ENCODE results near the gene GPATCH2. TPM values are rescaled to one million over a fixed set of nuclear protein-coding genes. Genes with fewer than 3 reads are reported as not detected.

The GPATCH2 gene
- total and polyA plus RNA-seq, 2 donors (not counting 1 experiment from before 2014, with no cell fraction given), result 10.5 to 22.0 TPM

- Histone ChIP-seq H3K4me3 (replicated peaks in 1 of 4; ENCODE audit: control extremely low read depth in 1 of 4, insufficient read depth in 1 of 4, low read depth in 3 of 4, low read length in 4 of 4) (no peak overlapping the region), H3K27me3 (ENCODE audit: control insufficient read depth, insufficient read depth, low read length) (no peaks in the 10 kb centered on the region), H3K4me1 (ENCODE audit: control insufficient read depth, extremely low read depth, insufficient read depth, low read length) (no peaks in the 10 kb centered on the region), H3K36me3 (ENCODE audit: control insufficient read depth, insufficient read depth, low read length) (no peaks in the 10 kb centered on the region), H3K9me3 (ENCODE audit: control insufficient read depth, insufficient read depth, low read depth, low read length) (no peaks in the 10 kb centered on the region), H3K9ac (ENCODE audit: insufficient read depth, low read length) (no peak overlapping the region), H2AFZ (ENCODE audit: low read length) (no peak overlapping the region), H3K4me2 (ENCODE audit: extremely low read depth, insufficient read depth, low read length) (no peak overlapping the region), H3K79me2 (ENCODE audit: control insufficient read depth, insufficient read depth, low read length) (no peaks in the 10 kb centered on the region), H3K27ac (ENCODE audit: insufficient read depth, low read length) (no peak overlapping the region), H4K20me1 (ENCODE audit: control insufficient read depth, extremely low read depth, insufficient read depth, low read length) (no peaks in the 10 kb centered on the region)
- TF ChIP-seq CTCF (conservative IDR thresholded peaks at IDR 0.05 in 1 of 2, IDR thresholded peaks at IDR 0.05 in 1 of 2; ENCODE audit: low read depth in 1 of 2, low read length in 2 of 2) (no peak), EZH2 (IDR thresholded peaks at IDR 0.05; ENCODE audit: low read length, missing control alignments) (no peak)
- no peak for DNase-seq (ENCODE audit: low read depth in 2 of 2)
Observed at GRCh38 chr1:217498209-217498608, 132.7 kb downstream of the GPATCH2 start.

GRCh38 chr1:217495249-217495648 is 135.6 kb downstream of the GPATCH2 start:
- H3K27me3 ChIP-seq (ENCODE audit: control insufficient read depth, insufficient read depth, low read length), result no peaks in the 10 kb centered on the region

GRCh38 chr1:217494767-217495166 is 136.1 kb downstream of the GPATCH2 start:
- TF ChIP-seq CTCF (conservative IDR thresholded peaks at IDR 0.05 in 1 of 2, IDR thresholded peaks at IDR 0.05 in 1 of 2; ENCODE audit: low read depth in 1 of 2, low read length in 2 of 2) (no peak), EZH2 (IDR thresholded peaks at IDR 0.05; ENCODE audit: low read length, missing control alignments) (no peak)
- Histone ChIP-seq H3K79me2 (ENCODE audit: control insufficient read depth, insufficient read depth, low read length) (no peaks in the 10 kb centered on the region), H3K27me3 (ENCODE audit: control insufficient read depth, insufficient read depth, low read length) (no peaks in the 10 kb centered on the region), H3K4me3 (replicated peaks in 1 of 4; ENCODE audit: control extremely low read depth in 1 of 4, insufficient read depth in 1 of 4, low read depth in 3 of 4, low read length in 4 of 4) (no peak overlapping the region), H2AFZ (ENCODE audit: low read length) (no peak overlapping the region), H3K9ac (ENCODE audit: insufficient read depth, low read length) (no peak overlapping the region), H3K4me2 (ENCODE audit: extremely low read depth, insufficient read depth, low read length) (no peak overlapping the region), H3K4me1 (ENCODE audit: control insufficient read depth, extremely low read depth, insufficient read depth, low read length) (no peaks in the 10 kb centered on the region), H3K27ac (ENCODE audit: insufficient read depth, low read length) (no peak overlapping the region), H4K20me1 (ENCODE audit: control insufficient read depth, extremely low read depth, insufficient read depth, low read length) (no peaks in the 10 kb centered on the region), H3K36me3 (ENCODE audit: control insufficient read depth, insufficient read depth, low read length) (no peaks in the 10 kb centered on the region), H3K9me3 (ENCODE audit: control insufficient read depth, insufficient read depth, low read depth, low read length) (no peaks in the 10 kb centered on the region)
- DNase-seq (ENCODE audit: low read depth in 2 of 2), result no peak

More at GRCh38 chr1:217495249-217495648, 135.6 kb downstream of the GPATCH2 start:
- no peak for DNase-seq (ENCODE audit: low read depth in 2 of 2)
- H3K4me2 ChIP-seq (ENCODE audit: extremely low read depth, insufficient read depth, low read length), result no peak overlapping the region
- H3K4me3 ChIP-seq (replicated peaks in 1 of 4; ENCODE audit: control extremely low read depth in 1 of 4, insufficient read depth in 1 of 4, low read depth in 3 of 4, low read length in 4 of 4), result no peak overlapping the region
- H3K4me1 ChIP-seq (ENCODE audit: control insufficient read depth, extremely low read depth, insufficient read depth, low read length), result no peaks in the 10 kb centered on the region
- no peaks in the 10 kb centered on the region for H3K36me3 ChIP-seq (ENCODE audit: control insufficient read depth, insufficient read depth, low read length)
- H3K9ac ChIP-seq (ENCODE audit: insufficient read depth, low read length), result no peak overlapping the region
- no peaks in the 10 kb centered on the region for H3K79me2 ChIP-seq (ENCODE audit: control insufficient read depth, insufficient read depth, low read length)
- H4K20me1 ChIP-seq (ENCODE audit: control insufficient read depth, extremely low read depth, insufficient read depth, low read length), result no peaks in the 10 kb centered on the region
- TF ChIP-seq CTCF (conservative IDR thresholded peaks at IDR 0.05 in 1 of 2, IDR thresholded peaks at IDR 0.05 in 1 of 2; ENCODE audit: low read depth in 1 of 2, low read length in 2 of 2) (no peak), EZH2 (IDR thresholded peaks at IDR 0.05; ENCODE audit: low read length, missing control alignments) (no peak)
- no peak overlapping the region for H3K27ac ChIP-seq (ENCODE audit: insufficient read depth, low read length)
- H2AFZ ChIP-seq (ENCODE audit: low read length), result no peak overlapping the region
- H3K9me3 ChIP-seq (ENCODE audit: control insufficient read depth, insufficient read depth, low read depth, low read length), result no peaks in the 10 kb centered on the region

Data from fibroblast of lung (primary cell).